ENCODE results near the gene TRO.
A peak's percentile ranks its signal among the peaks of the same experiment; 100 is the strongest.

TRO gene

GRCh38 chrX:54920610-54921426 lies at the start of gene TRO:
TRO (plus strand) TSS chrX:54920824; CDS start chrX:54922247, 1,423 bp downstream.
- TF ChIP-seq CEBPB (IDR thresholded peaks at IDR 0.05) (no peak), RAD21 (IDR thresholded peaks at IDR 0.05; ENCODE audit: low read depth) (no peak), MAX (IDR thresholded peaks at IDR 0.05) (no peak), EP300 (IDR thresholded peaks at IDR 0.05; ENCODE audit: borderline replicate concordance) (no peak)

GRCh38 chrX:54885740-54886139 lies 34.9 kb upstream of the TRO start:
- TF ChIP-seq REST (IDR thresholded peaks at IDR 0.05; ENCODE audit: low read depth) (no peak), TAF1 (IDR thresholded peaks at IDR 0.05; ENCODE audit: low read depth) (no peak), CREB1 (IDR thresholded peaks at IDR 0.05; ENCODE audit: low read depth) (no peak)

- TF ChIP-seq CREB1 (IDR thresholded peaks at IDR 0.05; ENCODE audit: low read depth) (no peak), RAD21 (IDR thresholded peaks at IDR 0.05; ENCODE audit: low read depth) (peak; percentile 63)
Observed at GRCh38 chrX:54891573-54891972, 29.1 kb upstream of the TRO start.

- no peak for TF ChIP-seq FOXM1 (IDR thresholded peaks at IDR 0.05; ENCODE audit: borderline replicate concordance, low read depth)
- no peak for TF ChIP-seq ZBTB7A (IDR thresholded peaks at IDR 0.05; ENCODE audit: low read depth)
- TF ChIP-seq EP300 (IDR thresholded peaks at IDR 0.05; ENCODE audit: borderline replicate concordance): no peak
- no peak for TF ChIP-seq TCF12 (IDR thresholded peaks at IDR 0.05; ENCODE audit: low read depth)
- TF ChIP-seq MAX (IDR thresholded peaks at IDR 0.05): no peak
- TF ChIP-seq RAD21 (IDR thresholded peaks at IDR 0.05; ENCODE audit: low read depth): no peak
- TF ChIP-seq TEAD4 (IDR thresholded peaks at IDR 0.05): no peak
- TF ChIP-seq CEBPB (IDR thresholded peaks at IDR 0.05): no peak
Observed at GRCh38 chrX:54894159-54894558, 26.5 kb upstream of the TRO start.

GRCh38 chrX:54909941-54910340 lies 10.7 kb upstream of the TRO start:
- TF ChIP-seq FOXM1 (IDR thresholded peaks at IDR 0.05; ENCODE audit: borderline replicate concordance, low read depth): no peak
- TF ChIP-seq CREB1 (IDR thresholded peaks at IDR 0.05; ENCODE audit: low read depth): no peak
- TF ChIP-seq REST (IDR thresholded peaks at IDR 0.05; ENCODE audit: low read depth): no peak
- no peak for TF ChIP-seq EGR1 (IDR thresholded peaks at IDR 0.05)
- TF ChIP-seq ZBTB7A (IDR thresholded peaks at IDR 0.05; ENCODE audit: low read depth): no peak
- TF ChIP-seq RAD21 (IDR thresholded peaks at IDR 0.05; ENCODE audit: low read depth): no peak
- TF ChIP-seq CEBPB (IDR thresholded peaks at IDR 0.05): no peak
- TF ChIP-seq MAX (IDR thresholded peaks at IDR 0.05): no peak
- TF ChIP-seq USF1 (IDR thresholded peaks at IDR 0.05): no peak
- TF ChIP-seq TAF1 (IDR thresholded peaks at IDR 0.05; ENCODE audit: low read depth): no peak
- no peak for TF ChIP-seq EP300 (IDR thresholded peaks at IDR 0.05; ENCODE audit: borderline replicate concordance)
- TF ChIP-seq YY1 (IDR thresholded peaks at IDR 0.05; ENCODE audit: low read depth): no peak
- no peak for TF ChIP-seq NFIC (IDR thresholded peaks at IDR 0.05)
- TF ChIP-seq TCF12 (IDR thresholded peaks at IDR 0.05; ENCODE audit: low read depth): no peak
- no peak for TF ChIP-seq TEAD4 (IDR thresholded peaks at IDR 0.05)

- TF ChIP-seq EGR1 (IDR thresholded peaks at IDR 0.05) (no peak), EP300 (IDR thresholded peaks at IDR 0.05; ENCODE audit: borderline replicate concordance) (no peak), TAF1 (IDR thresholded peaks at IDR 0.05; ENCODE audit: low read depth) (no peak), TCF12 (IDR thresholded peaks at IDR 0.05; ENCODE audit: low read depth) (no peak), ZBTB7A (IDR thresholded peaks at IDR 0.05; ENCODE audit: low read depth) (no peak), MAX (IDR thresholded peaks at IDR 0.05) (no peak), NFIC (IDR thresholded peaks at IDR 0.05) (no peak), RAD21 (IDR thresholded peaks at IDR 0.05; ENCODE audit: low read depth) (no peak), REST (IDR thresholded peaks at IDR 0.05; ENCODE audit: low read depth) (no peak), CREB1 (IDR thresholded peaks at IDR 0.05; ENCODE audit: low read depth) (no peak), TEAD4 (IDR thresholded peaks at IDR 0.05) (no peak), YY1 (IDR thresholded peaks at IDR 0.05; ENCODE audit: low read depth) (no peak), CEBPB (IDR thresholded peaks at IDR 0.05) (no peak), USF1 (IDR thresholded peaks at IDR 0.05) (no peak), FOXM1 (IDR thresholded peaks at IDR 0.05; ENCODE audit: borderline replicate concordance, low read depth) (no peak)
Observed at GRCh38 chrX:54921427-54922021, 900 bp downstream of the TRO start.
